Measurements from ENCODE around the gene FAM180B. TPM values are rescaled to one million over a fixed set of nuclear protein-coding genes. Genes with fewer than 3 reads are reported as not detected.

FAM180B gene
- total and polyA plus RNA-seq, 2 of the 13 experiments (the other 11 are each of a cell fraction or from before 2014, with no cell fraction given) = 0.40 to 1.0 TPM

DNA sequence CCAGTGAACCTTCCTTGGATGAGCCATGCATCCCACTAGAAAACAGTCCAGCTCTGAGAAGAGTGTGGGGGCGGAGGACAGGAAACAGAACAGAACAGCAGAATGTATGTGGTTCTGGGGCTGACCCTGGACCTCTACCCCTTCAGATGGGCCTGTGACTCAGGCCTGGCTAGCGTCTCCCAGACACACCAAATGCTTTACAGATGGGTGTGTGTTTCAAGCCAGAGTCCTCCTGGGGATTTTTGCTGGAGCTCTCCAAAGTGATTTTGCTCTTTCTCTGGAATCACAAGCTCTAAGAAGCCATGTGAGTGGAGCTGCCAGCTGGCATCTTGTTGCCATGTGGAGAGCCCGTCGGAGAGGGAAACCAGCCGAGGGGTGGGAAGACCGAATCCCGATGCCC is 20.9 kb downstream of the FAM180B start:
- H3K27me3 ChIP-seq (ENCODE audit: control insufficient read depth in 1 of 2, insufficient read depth in 2 of 2, low read length in 2 of 2) = no peaks in the 10 kb centered on the region
- H3K79me2 ChIP-seq (ENCODE audit: insufficient read depth, low read length) = no peaks in the 10 kb centered on the region
- H4K20me1 ChIP-seq (ENCODE audit: insufficient read depth, low read length) = no peaks in the 10 kb centered on the region
- H3K36me3 ChIP-seq (replicated peaks in 1 of 2; ENCODE audit: control insufficient read depth in 1 of 2, insufficient read depth in 2 of 2, low read length in 2 of 2) = no peaks in the 10 kb centered on the region
- ChIA-PET CTCF (ENCODE audit: low intra/inter-chr PET ratio, low total read pairs) (no interaction called here), POLR2A (no interaction called here)
- no TSS peak for BruUV-seq (replicated peaks)
- no peak overlapping the region for H3K4me3 ChIP-seq (replicated peaks in 1 of 3; ENCODE audit: insufficient read depth in 1 of 3, low read depth in 2 of 3, low read length in 3 of 3)
- in situ Hi-C loops (cut with HindIII; ENCODE audit: extremely low pct_ligation_motif_present, low pct_unique_long_range_greater_than_20kb) (no loop called here), intact Hi-C loops (cut with micrococcal nuclease; ENCODE audit: unreplicated experiment) (no loop called here)
- H2AFZ ChIP-seq (ENCODE audit: low read length) = no peak overlapping the region
- DNase-seq (ENCODE audit: low spot score) (no peak), FAIRE-seq (no peak), ATAC-seq (peak; percentile 34)
- no peaks in the 10 kb centered on the region for H3K9me3 ChIP-seq (ENCODE audit: low read length)
- peaks cover 9% of the 10 kb centered on the region for H3K4me1 ChIP-seq (ENCODE audit: insufficient read depth, low read length)
- no peak overlapping the region for H3K9ac ChIP-seq (ENCODE audit: insufficient read depth, low read depth, low read length)
- H3K27ac ChIP-seq (ENCODE audit: extremely low read length, insufficient read depth, low read length) = no peak overlapping the region
- TF ChIP-seq, protein P1, sequence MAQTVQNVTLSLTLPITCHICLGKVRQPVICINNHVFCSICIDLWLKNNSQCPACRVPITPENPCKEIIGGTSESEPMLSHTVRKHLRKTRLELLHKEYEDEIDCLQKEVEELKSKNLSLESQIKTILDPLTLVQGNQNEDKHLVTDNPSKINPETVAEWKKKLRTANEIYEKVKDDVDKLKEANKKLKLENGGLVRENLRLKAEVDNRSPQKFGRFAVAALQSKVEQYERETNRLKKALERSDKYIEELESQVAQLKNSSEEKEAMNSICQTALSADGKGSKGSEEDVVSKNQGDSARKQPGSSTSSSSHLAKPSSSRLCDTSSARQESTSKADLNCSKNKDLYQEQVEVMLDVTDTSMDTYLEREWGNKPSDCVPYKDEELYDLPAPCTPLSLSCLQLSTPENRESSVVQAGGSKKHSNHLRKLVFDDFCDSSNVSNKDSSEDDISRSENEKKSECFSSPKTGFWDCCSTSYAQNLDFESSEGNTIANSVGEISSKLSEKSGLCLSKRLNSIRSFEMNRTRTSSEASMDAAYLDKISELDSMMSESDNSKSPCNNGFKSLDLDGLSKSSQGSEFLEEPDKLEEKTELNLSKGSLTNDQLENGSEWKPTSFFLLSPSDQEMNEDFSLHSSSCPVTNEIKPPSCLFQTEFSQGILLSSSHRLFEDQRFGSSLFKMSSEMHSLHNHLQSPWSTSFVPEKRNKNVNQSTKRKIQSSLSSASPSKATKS (CRISPR knock-in tag; IDR thresholded peaks at IDR 0.05) = no peak
- no peak for TF ChIP-seq ATM (IDR thresholded peaks at IDR 0.05; ENCODE audit: borderline replicate concordance)
- no peak for TF ChIP-seq ZC3H4 (CRISPR knock-in tag; IDR thresholded peaks at IDR 0.05; ENCODE audit: borderline replicate concordance)
- 80% methylated on average over 7 of the region's 7 CpGs for WGBS (ENCODE audit: low lambda C conversion rate)
- no peak overlapping the region for H3K4me2 ChIP-seq (ENCODE audit: low read depth, low read length)

DNA sequence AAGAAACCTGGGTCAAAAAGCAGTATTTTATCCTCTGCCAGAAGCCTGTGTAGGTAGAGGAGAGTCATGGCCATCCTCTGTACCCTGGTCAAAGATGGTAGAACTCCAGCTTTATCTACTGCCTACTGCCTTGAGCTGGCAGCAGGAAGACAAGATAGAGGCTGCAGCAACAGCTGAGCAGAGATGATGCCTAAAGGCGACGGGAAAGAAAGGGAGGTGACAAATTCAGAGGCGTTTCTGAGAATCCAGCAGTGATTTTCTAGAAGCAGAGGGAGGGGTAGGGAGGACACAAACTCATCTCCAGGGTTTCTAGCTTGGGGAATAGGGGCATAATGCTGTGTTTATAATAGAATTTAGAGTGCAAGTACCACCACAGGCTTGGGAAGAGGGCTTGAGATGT is 23.2 kb downstream of the FAM180B start:
- H3K9ac ChIP-seq (ENCODE audit: insufficient read depth, low read depth, low read length) = no peak overlapping the region
- H3K9me3 ChIP-seq (ENCODE audit: low read length) = no peaks in the 10 kb centered on the region
- no peak overlapping the region for H3K4me2 ChIP-seq (ENCODE audit: low read depth, low read length)
- ChIA-PET CTCF (ENCODE audit: low intra/inter-chr PET ratio, low total read pairs) (no interaction called here), POLR2A (no interaction called here)
- no peaks in the 10 kb centered on the region for H4K20me1 ChIP-seq (ENCODE audit: insufficient read depth, low read length)
- ATAC-seq (no peak), FAIRE-seq (no peak), DNase-seq (ENCODE audit: low spot score) (no peak)
- no peak overlapping the region for H2AFZ ChIP-seq (ENCODE audit: low read length)
- no peaks in the 10 kb centered on the region for H3K79me2 ChIP-seq (ENCODE audit: insufficient read depth, low read length)
- no peaks in the 10 kb centered on the region for H3K4me1 ChIP-seq (ENCODE audit: insufficient read depth, low read length)
- 95% methylated on average over 3 of the region's 3 CpGs for WGBS (ENCODE audit: low lambda C conversion rate)
- in situ Hi-C loops (cut with HindIII; ENCODE audit: extremely low pct_ligation_motif_present, low pct_unique_long_range_greater_than_20kb) (no loop called here), intact Hi-C loops (cut with micrococcal nuclease; ENCODE audit: unreplicated experiment) (loop anchor here (5.0 kb wide), 1 partner anchor 252 kb away; no protein-coding TSS in a partner anchor)
- no TSS peak for BruUV-seq (replicated peaks)
- no peaks in the 10 kb centered on the region for H3K27me3 ChIP-seq (ENCODE audit: control insufficient read depth in 1 of 2, insufficient read depth in 2 of 2, low read length in 2 of 2)
- no peak overlapping the region for H3K4me3 ChIP-seq (replicated peaks in 1 of 3; ENCODE audit: insufficient read depth in 1 of 3, low read depth in 2 of 3, low read length in 3 of 3)
- no peaks in the 10 kb centered on the region for H3K36me3 ChIP-seq (replicated peaks in 1 of 2; ENCODE audit: control insufficient read depth in 1 of 2, insufficient read depth in 2 of 2, low read length in 2 of 2)
- no peak overlapping the region for H3K27ac ChIP-seq (ENCODE audit: extremely low read length, insufficient read depth, low read length)
- no peak for TF ChIP-seq ZBTB14 (CRISPR knock-in tag; IDR thresholded peaks at IDR 0.05)
- no peak for TF ChIP-seq FOSL2 (CRISPR knock-in tag; IDR thresholded peaks at IDR 0.05)
- TF ChIP-seq, protein P2, sequence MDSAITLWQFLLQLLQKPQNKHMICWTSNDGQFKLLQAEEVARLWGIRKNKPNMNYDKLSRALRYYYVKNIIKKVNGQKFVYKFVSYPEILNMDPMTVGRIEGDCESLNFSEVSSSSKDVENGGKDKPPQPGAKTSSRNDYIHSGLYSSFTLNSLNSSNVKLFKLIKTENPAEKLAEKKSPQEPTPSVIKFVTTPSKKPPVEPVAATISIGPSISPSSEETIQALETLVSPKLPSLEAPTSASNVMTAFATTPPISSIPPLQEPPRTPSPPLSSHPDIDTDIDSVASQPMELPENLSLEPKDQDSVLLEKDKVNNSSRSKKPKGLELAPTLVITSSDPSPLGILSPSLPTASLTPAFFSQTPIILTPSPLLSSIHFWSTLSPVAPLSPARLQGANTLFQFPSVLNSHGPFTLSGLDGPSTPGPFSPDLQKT (CRISPR knock-in tag; IDR thresholded peaks at IDR 0.05; ENCODE audit: borderline replicate concordance) = no peak
- TF ChIP-seq RBM22 (optimal IDR thresholded peaks at IDR 0.05; ENCODE audit: low read length) = no peak
- TF ChIP-seq ZNF510 (CRISPR knock-in tag; IDR thresholded peaks at IDR 0.05; ENCODE audit: low read depth) = no peak
- TF ChIP-seq MTA1 (CRISPR knock-in tag; IDR thresholded peaks at IDR 0.05; ENCODE audit: borderline replicate concordance) = no peak
- TF ChIP-seq SOX6 (IDR thresholded peaks at IDR 0.05) = no peak
- no peak for TF ChIP-seq SOX6 (CRISPR knock-in tag; IDR thresholded peaks at IDR 0.05)
- TF ChIP-seq PAX8 (CRISPR knock-in tag; IDR thresholded peaks at IDR 0.05; ENCODE audit: borderline replicate concordance) = no peak
- no peak for TF ChIP-seq BRF2 (CRISPR knock-in tag; IDR thresholded peaks at IDR 0.05)
- TF ChIP-seq ZNF550 (CRISPR knock-in tag; IDR thresholded peaks at IDR 0.05; ENCODE audit: borderline replicate concordance) = no peak
